ENCODE measurements around the gene ZNF43. TPM values are rescaled to one million over a fixed set of nuclear protein-coding genes. Genes with fewer than 3 reads are reported as not detected.

Gene ZNF43
- total and polyA plus RNA-seq, 2 of the 8 experiments (the other 6 are each of a cell fraction or from before 2014, with no cell fraction given), result 24.7 to 53.1 TPM

GRCh38 chr19:21851596-21852345 is 15.8 kb upstream of the ZNF43 start (continued):
- TF ChIP-seq POU5F1 (IDR thresholded peaks at IDR 0.05; ENCODE audit: low read depth, low read length) (no peak), PHF8 (conservative IDR thresholded peaks at IDR 0.05; ENCODE audit: low read depth, low read length) (peak; percentile 99), KDM4A (IDR thresholded peaks at IDR 0.05; ENCODE audit: low read depth, low read length, severe bottlenecking) (peak; percentile 57), CBX5 (IDR thresholded peaks at IDR 0.05; ENCODE audit: low read depth, low read length) (no peak), NRF1 (IDR thresholded peaks at IDR 0.05; ENCODE audit: low read depth, low read length) (peak; percentile 16; the same call in 1 of the 2 replicates), RXRA (IDR thresholded peaks at IDR 0.05; ENCODE audit: insufficient read depth, low read depth, low read length) (no peak), TCF12 (IDR thresholded peaks at IDR 0.05; ENCODE audit: low read depth, low read length) (no peak), SIN3A (conservative IDR thresholded peaks at IDR 0.05 in 1 of 2, IDR thresholded peaks at IDR 0.05 in 1 of 2; ENCODE audit: low read depth in 1 of 2, low read length in 2 of 2) (peak in 1 of 2 experiments; percentile 28; a peak in 1 of 4 replicates), RAD21 (IDR thresholded peaks at IDR 0.05 in 1 of 2, conservative IDR thresholded peaks at IDR 0.05 in 1 of 2; ENCODE audit: low read depth in 2 of 2, low read length in 2 of 2) (no peak; a peak in 1 of 4 replicates), POLR2AphosphoS5 (IDR thresholded peaks at IDR 0.05; ENCODE audit: low read depth, low read length) (peak; percentile 95), TEAD4 (IDR thresholded peaks at IDR 0.05; ENCODE audit: low read depth, low read length) (no peak), TAF1 (IDR thresholded peaks at IDR 0.05; ENCODE audit: low read depth, low read length) (peak; percentile 90), FOSL1 (IDR thresholded peaks at IDR 0.05; ENCODE audit: insufficient read depth, low read depth, low read length) (no peak), YY1 (IDR thresholded peaks at IDR 0.05; ENCODE audit: low read depth, low read length) (peak; percentile 96), CTCF (IDR thresholded peaks at IDR 0.05; ENCODE audit: control extremely low read depth in 1 of 3, insufficient read depth in 1 of 3, low read depth in 1 of 3, low read length in 3 of 3) (peak in 1 of 3 experiments; percentile 17; a peak in 1 of 4 replicates), SIX5 (IDR thresholded peaks at IDR 0.05; ENCODE audit: low read depth, low read length) (no peak), JUND (IDR thresholded peaks at IDR 0.05; ENCODE audit: low read length) (peak; percentile 30; the same call in 1 of the 2 replicates), KDM5A (IDR thresholded peaks at IDR 0.05; ENCODE audit: low read length) (no peak; the same call in 1 of the 2 replicates), TBP (IDR thresholded peaks at IDR 0.05; ENCODE audit: low read depth, low read length) (peak; percentile 86), TAF7 (optimal IDR thresholded peaks at IDR 0.05; ENCODE audit: borderline replicate concordance, low read depth, low read length) (peak; percentile 90), ASH2L (IDR thresholded peaks at IDR 0.05; ENCODE audit: low read length) (peak; percentile 68), KDM1A (IDR thresholded peaks at IDR 0.05; ENCODE audit: borderline replicate concordance, low read length) (no peak)
